Parathyroid adenoma (tissue), 2 donors: ENCODE measurements around the gene USP37.

Source experiments
- H2AFZ ChIP-seq: fragments of 300-600 bp; sonication (generic); one replicate; pipeline ENCODE4 v1.7.0; 2017; ENCODE audit warnings: antibody characterized with exemption, mild to moderate bottlenecking
- H3K27ac ChIP-seq: fragments of 300-600 bp; sonication (generic); one replicate; pipeline ENCODE4 v1.7.0; 2017
- H3K27me3 ChIP-seq: fragments of 300-600 bp; sonication (generic); one replicate; pipeline ENCODE4 v1.7.0; 2017; ENCODE audit warnings: low read length; ENCODE audit not compliant: control insufficient read depth, insufficient read depth
- H3K36me3 ChIP-seq: fragments of 300-600 bp; sonication (generic); one replicate; pipeline ENCODE4 v1.7.0; 2017; ENCODE audit warnings: low read length; ENCODE audit not compliant: control insufficient read depth, insufficient read depth
- H3K4me1 ChIP-seq: fragments of 300-600 bp; sonication (generic); one replicate; pipeline ENCODE4 v1.7.0; 2017; ENCODE audit warnings: control low read depth
- H3K4me2 ChIP-seq: fragments of 300-600 bp; sonication (generic); one replicate; pipeline ENCODE4 v1.7.0; 2017; ENCODE audit warnings: low read length
- H3K4me3 ChIP-seq: fragments of 300-600 bp; sonication (generic); one replicate; pipeline ENCODE4 v1.7.0; 2017; ENCODE audit warnings: low read depth, low read length
- H3K79me2 ChIP-seq: fragments of 300-600 bp; sonication (generic); one replicate; pipeline ENCODE4 v1.7.0; 2017; ENCODE audit warnings: control low read depth
- H3K9ac ChIP-seq: fragments of 300-600 bp; sonication (generic); one replicate; pipeline ENCODE4 v1.7.0; 2017; ENCODE audit warnings: mild to moderate bottlenecking
- H3K9me3 ChIP-seq: fragments of 300-600 bp; sonication (generic); one replicate; pipeline ENCODE4 v1.7.0; 2017; ENCODE audit warnings: low read length; ENCODE audit not compliant: control insufficient read depth
- CTCF ChIP-seq: fragments of 300-600 bp; sonication (generic); IDR thresholded peaks from one replicate; pipeline ENCODE4 v1.7.0; 2017; ENCODE audit warnings: antibody characterized with exemption, mild to moderate bottlenecking
- donor health status: primary hyperparathyroidism.

Gene USP37

DNA sequence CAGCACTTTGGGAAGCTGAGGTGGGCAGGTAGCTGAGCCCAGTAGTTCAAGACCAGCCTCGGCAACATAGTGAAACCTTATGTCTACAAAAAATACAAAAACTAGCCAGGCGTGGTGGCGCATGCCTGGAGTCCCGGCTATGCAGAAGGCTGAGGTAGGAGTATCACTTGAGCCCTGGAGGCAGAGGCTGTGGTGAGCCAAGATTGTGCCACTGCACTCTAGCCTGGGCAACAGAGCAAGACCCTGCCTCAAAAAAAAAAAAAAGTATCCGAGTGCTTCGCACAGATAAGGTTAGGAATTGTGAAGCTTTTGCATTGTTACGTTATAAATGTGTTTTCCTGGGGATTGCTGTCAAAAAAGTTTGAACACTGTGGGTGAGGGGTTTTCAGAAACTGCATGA lies 164.3 kb downstream of the USP37 start:
- Histone ChIP-seq H3K4me1 (peaks cover 17% of the 10 kb centered on the region), H2AFZ (no peak overlapping the region), H3K9ac (no peak overlapping the region), H3K27me3 (no peaks in the 10 kb centered on the region), H3K4me3 (no peak overlapping the region), H3K9me3 (no peaks in the 10 kb centered on the region), H3K79me2 (peaks cover 7% of the 10 kb centered on the region), H3K27ac (no peak overlapping the region), H3K4me2 (no peak overlapping the region), H3K36me3 (no peaks in the 10 kb centered on the region)
- no peak for TF ChIP-seq CTCF

GRCh38 chr2:218402911-218403411 lies 165.2 kb downstream of the USP37 start:
- Histone ChIP-seq H3K27me3 (no peaks in the 10 kb centered on the region), H3K27ac (no peak overlapping the region), H3K79me2 (peaks cover 7% of the 10 kb centered on the region), H3K9me3 (no peaks in the 10 kb centered on the region), H3K4me2 (no peak overlapping the region), H2AFZ (no peak overlapping the region), H3K4me1 (peaks cover 20% of the 10 kb centered on the region), H3K36me3 (no peaks in the 10 kb centered on the region), H3K9ac (no peak overlapping the region), H3K4me3 (no peak overlapping the region)
- no peak for TF ChIP-seq CTCF

- no peak overlapping the region for H2AFZ ChIP-seq
- peaks cover 7% of the 10 kb centered on the region for H3K79me2 ChIP-seq
- no peaks in the 10 kb centered on the region for H3K9me3 ChIP-seq
- H3K27ac ChIP-seq = peak overlapping the region; percentile 7
- H3K9ac ChIP-seq = no peak overlapping the region
- no peak overlapping the region for H3K4me3 ChIP-seq
- H3K27me3 ChIP-seq = no peaks in the 10 kb centered on the region
- no peak for TF ChIP-seq CTCF
- H3K4me2 ChIP-seq = no peak overlapping the region
- no peaks in the 10 kb centered on the region for H3K36me3 ChIP-seq
- peaks cover 21% of the 10 kb centered on the region for H3K4me1 ChIP-seq
These were observed 165.7 kb downstream of the USP37 start for GRCh38 chr2:218402491-218402901.

GRCh38 chr2:218401890-218402289 lies 166.3 kb downstream of the USP37 start:
- no peak overlapping the region for H3K4me3 ChIP-seq

More at GRCh38 chr2:218401890-218402289, 166.3 kb downstream of the USP37 start:
- H2AFZ ChIP-seq = no peak overlapping the region
- peaks cover 16% of the 10 kb centered on the region for H3K4me1 ChIP-seq
- no peaks in the 10 kb centered on the region for H3K36me3 ChIP-seq
- no peak overlapping the region for H3K27ac ChIP-seq
- no peaks in the 10 kb centered on the region for H3K27me3 ChIP-seq
- H3K4me2 ChIP-seq = no peak overlapping the region
- no peak for TF ChIP-seq CTCF
- H3K9ac ChIP-seq = no peak overlapping the region
- no peaks in the 10 kb centered on the region for H3K9me3 ChIP-seq
- peaks cover 5% of the 10 kb centered on the region for H3K79me2 ChIP-seq
